Measurements from ENCODE around the gene ITCH. TPM values are rescaled to one million over a fixed set of nuclear protein-coding genes. Genes with fewer than 3 reads are reported as not detected.

Gene ITCH
- polyA plus RNA-seq, 3 donors = 13.3 to 26.6 (median 19.9) TPM

DNA sequence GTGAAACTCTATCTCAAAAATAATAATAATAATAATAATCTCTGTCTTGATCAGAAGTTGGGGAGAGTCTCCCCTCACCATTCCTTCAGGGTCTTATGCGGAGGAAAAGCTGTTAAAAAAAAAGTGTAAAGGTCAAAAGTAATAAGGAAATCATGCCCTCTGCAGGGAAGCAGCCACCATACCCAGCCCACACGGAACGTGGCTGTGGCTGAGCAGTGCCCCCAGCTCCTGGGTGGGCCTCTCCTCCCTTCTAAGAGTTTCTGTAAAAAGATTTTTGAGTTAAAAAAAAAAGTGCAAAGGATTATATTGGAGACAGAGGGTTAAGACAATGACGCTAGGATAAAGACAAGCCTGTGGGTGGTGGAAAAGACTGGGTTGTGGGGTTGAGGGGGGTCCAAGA lies 29.3 kb upstream of the ITCH start:
- H3K9me3 Mint-ChIP-seq = no peaks in the 10 kb centered on the region
- no peak overlapping the region for H3K4me2 ChIP-seq (replicated peaks; ENCODE audit: extremely low read depth, low read length, poor library complexity, severe bottlenecking)
- H3K27me3 Mint-ChIP-seq (ENCODE audit: low read depth in 3 of 3) = peaks cover 1 to 3% (median 2%) of the 10 kb centered on the region in 3 donors
- H3K36me3 Mint-ChIP-seq = no peaks in the 10 kb centered on the region
- H3K27ac Mint-ChIP-seq = no peak overlapping the region
- intact Hi-C loops (cut with micrococcal nuclease) = no loop called here
- no peak overlapping the region for H3K27ac ChIP-seq (ENCODE audit: low read depth in 1 of 2, low read length in 2 of 2)
- no CpG with 5 or more reads among the region's 4 CpGs for WGBS (ENCODE audit: insufficient coverage)
- no peak overlapping the region for H2AFZ ChIP-seq (ENCODE audit: insufficient read depth, low read depth, low read length, poor library complexity, severe bottlenecking)
- H3K4me1 ChIP-seq (ENCODE audit: control insufficient read depth in 1 of 2, insufficient read depth in 2 of 2, low read length in 2 of 2) = no peaks in the 10 kb centered on the region
- no peaks in the 10 kb centered on the region for H3K4me1 Mint-ChIP-seq
- no peaks in the 10 kb centered on the region for H3K36me3 ChIP-seq (replicated peaks in 1 of 2; ENCODE audit: control insufficient read depth in 1 of 2, insufficient read depth in 2 of 2, low read length in 2 of 2)
- no peak overlapping the region for H3K4me3 ChIP-seq (replicated peaks in 1 of 3; ENCODE audit: low read depth in 2 of 3, low read length in 3 of 3)
- no peak for TF ChIP-seq CTCF (IDR thresholded peaks at IDR 0.05)
- no peaks in the 10 kb centered on the region for H3K9me3 ChIP-seq (replicated peaks in 1 of 2; ENCODE audit: control insufficient read depth in 1 of 2, insufficient read depth in 1 of 2, low read length in 2 of 2)
- no peak overlapping the region for H3K4me3 Mint-ChIP-seq
- no peak overlapping the region for H3K9ac ChIP-seq (ENCODE audit: insufficient read depth, low read length, poor library complexity, severe bottlenecking)
- no peaks in the 10 kb centered on the region for H3K27me3 ChIP-seq (ENCODE audit: control insufficient read depth in 2 of 2, insufficient read depth in 2 of 2, low read length in 2 of 2)
- H3K79me2 ChIP-seq (ENCODE audit: insufficient read depth, low read length) = no peaks in the 10 kb centered on the region
- H4K20me1 ChIP-seq (ENCODE audit: insufficient read depth, low read length) = no peaks in the 10 kb centered on the region
- DNase-seq = no peak

DNA sequence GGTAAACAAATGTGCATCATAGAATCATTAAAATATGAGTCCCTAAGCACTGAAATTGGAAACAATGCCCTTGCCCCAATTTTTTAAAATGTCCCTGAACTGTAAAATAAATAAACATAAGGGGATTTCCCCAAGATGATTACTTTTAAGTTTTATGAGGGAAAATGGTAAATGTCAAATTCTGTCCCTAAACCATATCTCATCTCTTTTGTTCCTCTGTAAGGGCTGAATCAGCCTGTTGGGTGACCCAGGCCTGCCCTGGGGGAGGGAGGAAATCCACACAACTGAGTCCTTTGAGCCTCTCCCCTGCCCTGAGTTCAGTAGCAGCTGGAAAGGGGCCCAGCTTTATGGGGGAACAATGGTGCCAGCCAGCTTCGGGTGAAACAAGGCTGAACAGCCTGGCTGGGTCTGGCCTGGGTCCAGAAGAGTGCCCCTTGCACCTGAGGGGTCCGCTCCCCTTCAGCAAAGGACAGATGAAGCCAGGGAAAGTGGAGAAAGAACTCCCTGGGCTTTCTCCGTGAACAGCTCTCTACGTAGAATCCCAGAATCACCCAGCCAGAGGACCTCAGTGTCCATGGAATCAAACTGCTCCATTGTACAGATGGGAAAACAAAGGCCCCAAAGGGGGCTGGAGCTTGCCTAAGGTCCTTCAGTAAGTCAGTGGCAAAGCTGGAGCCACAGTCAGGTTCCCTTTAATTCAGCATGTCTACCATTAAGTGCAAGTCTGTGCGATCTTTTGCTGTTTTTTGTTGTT lies 28.2 kb upstream of the ITCH start:
- peaks cover 1 to 4% (median 3%) of the 10 kb centered on the region in 3 donors for H3K27me3 Mint-ChIP-seq (ENCODE audit: low read depth in 3 of 3)
- H3K9ac ChIP-seq (ENCODE audit: insufficient read depth, low read length, poor library complexity, severe bottlenecking) = no peak overlapping the region
- H2AFZ ChIP-seq (ENCODE audit: insufficient read depth, low read depth, low read length, poor library complexity, severe bottlenecking) = no peak overlapping the region
- no peak for DNase-seq
- H4K20me1 ChIP-seq (ENCODE audit: insufficient read depth, low read length) = no peaks in the 10 kb centered on the region
- no peaks in the 10 kb centered on the region for H3K4me1 Mint-ChIP-seq
- intact Hi-C loops (cut with micrococcal nuclease) = no loop called here
- H3K27me3 ChIP-seq (ENCODE audit: control insufficient read depth in 2 of 2, insufficient read depth in 2 of 2, low read length in 2 of 2) = no peaks in the 10 kb centered on the region
- no peaks in the 10 kb centered on the region for H3K9me3 Mint-ChIP-seq
- H3K9me3 ChIP-seq (replicated peaks in 1 of 2; ENCODE audit: control insufficient read depth in 1 of 2, insufficient read depth in 1 of 2, low read length in 2 of 2) = no peaks in the 10 kb centered on the region
- H3K27ac ChIP-seq (ENCODE audit: low read depth in 1 of 2, low read length in 2 of 2) = no peak overlapping the region
- no peak overlapping the region for H3K27ac Mint-ChIP-seq
- H3K4me3 Mint-ChIP-seq = no peak overlapping the region
- H3K36me3 Mint-ChIP-seq = no peaks in the 10 kb centered on the region
- no peak overlapping the region for H3K4me3 ChIP-seq (replicated peaks in 1 of 3; ENCODE audit: low read depth in 2 of 3, low read length in 3 of 3)
- no peaks in the 10 kb centered on the region for H3K4me1 ChIP-seq (ENCODE audit: control insufficient read depth in 1 of 2, insufficient read depth in 2 of 2, low read length in 2 of 2)
- WGBS (ENCODE audit: insufficient coverage) = 86% methylated on average over 3 of the region's 5 CpGs
- no peaks in the 10 kb centered on the region for H3K36me3 ChIP-seq (replicated peaks in 1 of 2; ENCODE audit: control insufficient read depth in 1 of 2, insufficient read depth in 2 of 2, low read length in 2 of 2)
- no peak for TF ChIP-seq CTCF (IDR thresholded peaks at IDR 0.05)
- H3K4me2 ChIP-seq (replicated peaks; ENCODE audit: extremely low read depth, low read length, poor library complexity, severe bottlenecking) = no peak overlapping the region
- H3K79me2 ChIP-seq (ENCODE audit: insufficient read depth, low read length) = no peaks in the 10 kb centered on the region
